Keratinocyte (primary cell): ENCODE results near the gene PSMA1.

ENCODE experiments used
- CTCF ChIP-seq, 3 experiments: IDR thresholded peaks in 1 of 3; conservative IDR thresholded peaks in 1 of 3; optimal IDR thresholded peaks in 1 of 3; 2 replicates in 2 of 3; 3 replicates in 1 of 3; pipeline versions ENCODE3 to v1.5.1; 2011; ENCODE audit warnings: low read length in 3 of 3, mild to moderate bottlenecking in 3 of 3, moderate library complexity in 2 of 3, control low read depth in 1 of 3, inconsistent platforms in 1 of 3; ENCODE audit not compliant: insufficient read depth in 2 of 3; ENCODE audit errors: extremely low read depth in 1 of 3
- EZH2 ChIP-seq: IDR thresholded peaks from one replicate; pipeline ENCODE4 v1.6.1; 2012; ENCODE audit warnings: inconsistent platforms, mild to moderate bottlenecking, low read length, moderate library complexity

- TF ChIP-seq CTCF (optimal IDR thresholded peaks at IDR 0.05 in 1 of 3, IDR thresholded peaks at IDR 0.05 in 1 of 3, conservative IDR thresholded peaks at IDR 0.05 in 1 of 3; ENCODE audit: extremely low read depth in 1 of 3, insufficient read depth in 2 of 3, low read length in 3 of 3), result no peak
- TF ChIP-seq EZH2, result no peak
These were observed 23.1 kb upstream of the PSMA1 start for GRCh38 chr11:14543260-14543659.
